K562 (cell line): ENCODE measurements around the gene MBNL1. TPM values are rescaled to one million over a fixed set of nuclear protein-coding genes. Genes with fewer than 3 reads are reported as not detected.

Source experiments
- FOXK2 ChIP-seq, 2 experiments: fragments of 450-650 bp; IDR thresholded peaks in 1 of 2; conservative IDR thresholded peaks in 1 of 2; 2 replicates each; pipeline ENCODE4 v1.6.1; 2016; ENCODE audit warnings: low read depth in 2 of 2, mild to moderate bottlenecking in 1 of 2
- HDAC1 ChIP-seq, 2 experiments: fragments of 450-650 bp; IDR thresholded peaks; 2 replicates each; pipeline ENCODE4 v1.6.1; 2016 to 2017; ENCODE audit warnings: inconsistent platforms in 1 of 2, mild to moderate bottlenecking in 1 of 2, moderate library complexity in 1 of 2
- MAFG ChIP-seq: fragments of 450-650 bp; conservative IDR thresholded peaks from 2 replicates; pipeline ENCODE4 v1.6.1; 2016; ENCODE audit warnings: missing genetic modification characterization, missing compliant biosample characterization
- MTA1 ChIP-seq: fragments of 450-650 bp; IDR thresholded peaks from 2 replicates; pipeline ENCODE4 v1.6.1; 2017; ENCODE audit warnings: borderline replicate concordance
- NCOR1 ChIP-seq: fragments of 450-650 bp; IDR thresholded peaks from 2 replicates; pipeline ENCODE4 v1.6.1; 2016; ENCODE audit warnings: mild to moderate bottlenecking, moderate library complexity
- POLR2A ChIP-seq: fragments of 450-650 bp; conservative IDR thresholded peaks from 2 replicates; pipeline ENCODE4 v1.6.1; 2016
- POLR2B ChIP-seq: fragments of 450-650 bp; IDR thresholded peaks from 2 replicates; pipeline ENCODE4 v1.6.1; 2018; ENCODE audit warnings: low read depth; ENCODE audit not compliant: partially characterized antibody
- TOE1 ChIP-seq, 2 experiments: fragments of 450-650 bp in 1 of 2; sonication (generic) in 1 of 2; formaldehyde crosslinking in 1 of 2; IDR thresholded peaks; 2 replicates each; pipeline versions ENCODE4 v1.7.1 to v1.8.0; 2016 to 2022; ENCODE audit warnings: borderline replicate concordance in 2 of 2, mild to moderate bottlenecking in 2 of 2, antibody characterized with exemption in 1 of 2, inconsistent platforms in 1 of 2, low read depth in 1 of 2, missing genetic modification reagents in 1 of 2, moderate library complexity in 1 of 2
- ZNF124 ChIP-seq: sonication (generic); formaldehyde crosslinking; IDR thresholded peaks from 2 replicates; pipeline ENCODE4 v1.8.1; 2022; ENCODE audit warnings: missing genetic modification reagents
- ZZZ3 ChIP-seq: fragments of 450-650 bp; IDR thresholded peaks from 2 replicates; pipeline ENCODE4 v1.6.1; 2016; ENCODE audit warnings: antibody characterized with exemption, mild to moderate bottlenecking, moderate library complexity
- polyA plus RNA-seq, 8 experiments: library from polyadenylated mRNA; depleted of rRNA in 4 of 8; stranded (reverse) in 5 of 8; unstranded in 3 of 8; fragments of >200 nt; fragmentation: Nextera tagmentation in 2 of 8; fragmentation: Illumina TruSeq in 1 of 8; extraction: Ambion mirVana in 2 of 8; extraction: Trizol in 1 of 8; gene quantifications; 2 replicates each; pipeline versions ENCODE4 v1.2.1 to v1.2.3, GENCODE V29; 2011 to 2014; ENCODE audit warnings: inconsistent platforms in 1 of 8, missing spikeins in 1 of 8
- total RNA-seq, 7 experiments: library from RNA; depleted of rRNA in 6 of 7; stranded (reverse); fragments of >200 nt in 6 of 7; fragmentation: Illumina TruSeq in 2 of 7; extraction: Trizol in 2 of 7; gene quantifications; 2 replicates each; pipeline versions ENCODE4 v1.2.1 to v1.2.3, GENCODE V29; 2011 to 2021; ENCODE audit warnings: low replicate concordance in 1 of 7
- TF ChIP-seq, protein P1 (sequence below), 2 experiments: fragments of 450-650 bp; IDR thresholded peaks; 2 replicates each; pipeline ENCODE4 v1.6.1; 2016
- TF ChIP-seq, protein P2 (sequence below): fragments of 250-450 bp; sonication (Bioruptor Pico); IDR thresholded peaks from 2 replicates; pipeline ENCODE4 v1.9.0; 2021; ENCODE audit warnings: mild to moderate bottlenecking, inconsistent platforms
- TF ChIP-seq, protein P3 (sequence below): fragments of 450-650 bp; IDR thresholded peaks from 2 replicates; pipeline ENCODE4 v1.6.1; 2016; ENCODE audit warnings: low read depth
- TF ChIP-seq, protein P4 (sequence below): fragments of 450-650 bp; IDR thresholded peaks from 2 replicates; pipeline ENCODE4 v1.7.0; 2016; ENCODE audit warnings: borderline replicate concordance

Gene MBNL1
- total and polyA plus RNA-seq, 9 of the 15 experiments (the other 6 are each of a cell fraction or from before 2014, with no cell fraction given), result 70.3 to 243 (median 220) TPM

DNA sequence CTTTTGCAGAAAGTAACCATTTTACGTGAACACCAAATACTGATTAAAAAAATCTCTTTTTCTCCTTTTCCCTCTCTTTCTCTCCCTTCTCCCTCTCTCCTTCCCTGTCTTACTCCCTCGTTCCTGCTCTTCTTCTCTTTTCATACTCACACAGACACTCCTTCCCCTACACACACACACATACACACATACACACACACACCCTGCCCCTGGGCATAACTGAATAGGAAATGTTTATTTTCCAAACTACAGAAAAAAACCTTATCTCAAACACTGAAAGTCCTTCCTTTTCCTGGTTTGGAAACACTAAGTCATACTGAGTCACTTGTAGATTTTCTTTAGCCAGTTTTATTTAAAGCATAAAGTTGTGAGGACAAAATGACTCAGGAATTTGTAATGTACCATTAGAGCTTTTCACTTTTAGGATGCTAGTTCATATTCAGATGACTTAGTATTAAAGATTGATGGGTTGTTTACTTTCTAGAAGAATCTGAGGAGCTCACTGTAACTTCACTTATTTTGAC is 62.4 kb downstream of the MBNL1 start (continued):
- TF ChIP-seq, protein P1, sequence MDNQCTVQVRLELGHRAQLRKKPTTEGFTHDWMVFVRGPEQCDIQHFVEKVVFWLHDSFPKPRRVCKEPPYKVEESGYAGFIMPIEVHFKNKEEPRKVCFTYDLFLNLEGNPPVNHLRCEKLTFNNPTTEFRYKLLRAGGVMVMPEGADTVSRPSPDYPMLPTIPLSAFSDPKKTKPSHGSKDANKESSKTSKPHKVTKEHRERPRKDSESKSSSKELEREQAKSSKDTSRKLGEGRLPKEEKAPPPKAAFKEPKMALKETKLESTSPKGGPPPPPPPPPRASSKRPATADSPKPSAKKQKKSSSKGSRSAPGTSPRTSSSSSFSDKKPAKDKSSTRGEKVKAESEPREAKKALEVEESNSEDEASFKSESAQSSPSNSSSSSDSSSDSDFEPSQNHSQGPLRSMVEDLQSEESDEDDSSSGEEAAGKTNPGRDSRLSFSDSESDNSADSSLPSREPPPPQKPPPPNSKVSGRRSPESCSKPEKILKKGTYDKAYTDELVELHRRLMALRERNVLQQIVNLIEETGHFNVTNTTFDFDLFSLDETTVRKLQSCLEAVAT (IDR thresholded peaks at IDR 0.05), result peak; percentile 85 to 88; a peak in 3 of 4 replicates
- TF ChIP-seq TOE1 (IDR thresholded peaks at IDR 0.05; ENCODE audit: borderline replicate concordance) (peak; percentile 77), TOE1 (CRISPR knock-in tag; IDR thresholded peaks at IDR 0.05; ENCODE audit: borderline replicate concordance, low read depth) (no peak), FOXK2 (conservative IDR thresholded peaks at IDR 0.05 in 1 of 2, IDR thresholded peaks at IDR 0.05 in 1 of 2; ENCODE audit: low read depth in 2 of 2) (peak; percentile 45 to 55; a peak in 1 of 4 replicates), ZZZ3 (no peak; the same call in 1 of the 2 replicates), MTA1 (peak; percentile 84), MAFG (peak; percentile 61), POLR2B (peak; percentile 66), ZNF124 (no peak), POLR2A (peak; percentile 35; the same call in 1 of the 2 replicates), NCOR1 (peak; percentile 42; the same call in 1 of the 2 replicates), HDAC1 (IDR thresholded peaks at IDR 0.05) (peak; percentile 44 to 89; a peak in 2 of 4 replicates)
- TF ChIP-seq, protein P2, sequence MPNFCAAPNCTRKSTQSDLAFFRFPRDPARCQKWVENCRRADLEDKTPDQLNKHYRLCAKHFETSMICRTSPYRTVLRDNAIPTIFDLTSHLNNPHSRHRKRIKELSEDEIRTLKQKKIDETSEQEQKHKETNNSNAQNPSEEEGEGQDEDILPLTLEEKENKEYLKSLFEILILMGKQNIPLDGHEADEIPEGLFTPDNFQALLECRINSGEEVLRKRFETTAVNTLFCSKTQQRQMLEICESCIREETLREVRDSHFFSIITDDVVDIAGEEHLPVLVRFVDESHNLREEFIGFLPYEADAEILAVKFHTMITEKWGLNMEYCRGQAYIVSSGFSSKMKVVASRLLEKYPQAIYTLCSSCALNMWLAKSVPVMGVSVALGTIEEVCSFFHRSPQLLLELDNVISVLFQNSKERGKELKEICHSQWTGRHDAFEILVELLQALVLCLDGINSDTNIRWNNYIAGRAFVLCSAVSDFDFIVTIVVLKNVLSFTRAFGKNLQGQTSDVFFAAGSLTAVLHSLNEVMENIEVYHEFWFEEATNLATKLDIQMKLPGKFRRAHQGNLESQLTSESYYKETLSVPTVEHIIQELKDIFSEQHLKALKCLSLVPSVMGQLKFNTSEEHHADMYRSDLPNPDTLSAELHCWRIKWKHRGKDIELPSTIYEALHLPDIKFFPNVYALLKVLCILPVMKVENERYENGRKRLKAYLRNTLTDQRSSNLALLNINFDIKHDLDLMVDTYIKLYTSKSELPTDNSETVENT (CRISPR knock-in tag), result no peak
- TF ChIP-seq, protein P3, sequence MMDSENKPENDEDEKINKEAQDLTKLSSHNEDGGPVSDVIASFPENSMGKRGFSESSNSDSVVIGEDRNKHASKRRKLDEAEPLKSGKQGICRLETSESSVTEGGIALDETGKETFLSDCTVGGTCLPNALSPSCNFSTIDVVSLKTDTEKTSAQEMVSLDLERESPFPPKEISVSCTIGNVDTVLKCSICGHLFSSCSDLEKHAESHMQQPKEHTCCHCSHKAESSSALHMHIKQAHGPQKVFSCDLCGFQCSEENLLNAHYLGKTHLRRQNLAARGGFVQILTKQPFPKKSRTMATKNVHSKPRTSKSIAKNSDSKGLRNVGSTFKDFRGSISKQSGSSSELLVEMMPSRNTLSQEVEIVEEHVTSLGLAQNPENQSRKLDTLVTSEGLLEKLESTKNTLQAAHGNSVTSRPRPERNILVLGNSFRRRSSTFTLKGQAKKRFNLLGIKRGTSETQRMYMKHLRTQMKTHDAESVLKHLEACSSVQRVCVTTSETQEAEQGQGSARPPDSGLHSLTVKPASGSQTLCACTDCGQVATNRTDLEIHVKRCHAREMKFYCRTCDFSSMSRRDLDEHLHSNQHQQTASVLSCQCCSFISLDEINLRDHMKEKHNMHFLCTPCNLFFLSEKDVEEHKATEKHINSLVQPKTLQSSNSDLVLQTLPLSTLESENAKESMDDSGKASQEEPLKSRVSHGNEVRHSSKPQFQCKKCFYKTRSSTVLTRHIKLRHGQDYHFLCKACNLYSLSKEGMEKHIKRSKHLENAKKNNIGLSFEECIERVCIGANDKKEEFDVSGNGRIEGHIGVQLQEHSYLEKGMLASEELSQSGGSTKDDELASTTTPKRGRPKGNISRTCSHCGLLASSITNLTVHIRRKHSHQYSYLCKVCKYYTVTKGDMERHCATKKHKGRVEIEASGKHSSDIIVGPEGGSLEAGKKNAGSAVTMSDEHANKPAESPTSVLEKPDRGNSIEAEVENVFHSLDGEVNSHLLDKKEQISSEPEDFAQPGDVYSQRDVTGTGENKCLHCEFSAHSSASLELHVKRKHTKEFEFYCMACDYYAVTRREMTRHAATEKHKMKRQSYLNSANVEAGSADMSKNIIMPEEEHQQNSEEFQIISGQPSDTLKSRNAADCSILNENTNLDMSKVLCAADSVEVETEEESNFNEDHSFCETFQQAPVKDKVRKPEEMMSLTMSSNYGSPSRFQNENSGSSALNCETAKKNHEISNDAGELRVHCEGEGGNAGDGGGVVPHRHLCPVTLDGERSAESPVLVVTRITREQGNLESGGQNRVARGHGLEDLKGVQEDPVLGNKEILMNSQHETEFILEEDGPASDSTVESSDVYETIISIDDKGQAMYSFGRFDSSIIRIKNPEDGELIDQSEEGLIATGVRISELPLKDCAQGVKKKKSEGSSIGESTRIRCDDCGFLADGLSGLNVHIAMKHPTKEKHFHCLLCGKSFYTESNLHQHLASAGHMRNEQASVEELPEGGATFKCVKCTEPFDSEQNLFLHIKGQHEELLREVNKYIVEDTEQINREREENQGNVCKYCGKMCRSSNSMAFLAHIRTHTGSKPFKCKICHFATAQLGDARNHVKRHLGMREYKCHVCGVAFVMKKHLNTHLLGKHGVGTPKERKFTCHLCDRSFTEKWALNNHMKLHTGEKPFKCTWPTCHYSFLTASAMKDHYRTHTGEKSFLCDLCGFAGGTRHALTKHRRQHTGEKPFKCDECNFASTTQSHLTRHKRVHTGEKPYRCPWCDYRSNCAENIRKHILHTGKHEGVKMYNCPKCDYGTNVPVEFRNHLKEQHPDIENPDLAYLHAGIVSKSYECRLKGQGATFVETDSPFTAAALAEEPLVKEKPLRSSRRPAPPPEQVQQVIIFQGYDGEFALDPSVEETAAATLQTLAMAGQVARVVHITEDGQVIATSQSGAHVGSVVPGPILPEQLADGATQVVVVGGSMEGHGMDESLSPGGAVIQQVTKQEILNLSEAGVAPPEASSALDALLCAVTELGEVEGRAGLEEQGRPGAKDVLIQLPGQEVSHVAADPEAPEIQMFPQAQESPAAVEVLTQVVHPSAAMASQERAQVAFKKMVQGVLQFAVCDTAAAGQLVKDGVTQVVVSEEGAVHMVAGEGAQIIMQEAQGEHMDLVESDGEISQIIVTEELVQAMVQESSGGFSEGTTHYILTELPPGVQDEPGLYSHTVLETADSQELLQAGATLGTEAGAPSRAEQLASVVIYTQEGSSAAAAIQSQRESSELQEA, result peak; percentile 37; the same call in 1 of the 2 replicates
- TF ChIP-seq, protein P4, sequence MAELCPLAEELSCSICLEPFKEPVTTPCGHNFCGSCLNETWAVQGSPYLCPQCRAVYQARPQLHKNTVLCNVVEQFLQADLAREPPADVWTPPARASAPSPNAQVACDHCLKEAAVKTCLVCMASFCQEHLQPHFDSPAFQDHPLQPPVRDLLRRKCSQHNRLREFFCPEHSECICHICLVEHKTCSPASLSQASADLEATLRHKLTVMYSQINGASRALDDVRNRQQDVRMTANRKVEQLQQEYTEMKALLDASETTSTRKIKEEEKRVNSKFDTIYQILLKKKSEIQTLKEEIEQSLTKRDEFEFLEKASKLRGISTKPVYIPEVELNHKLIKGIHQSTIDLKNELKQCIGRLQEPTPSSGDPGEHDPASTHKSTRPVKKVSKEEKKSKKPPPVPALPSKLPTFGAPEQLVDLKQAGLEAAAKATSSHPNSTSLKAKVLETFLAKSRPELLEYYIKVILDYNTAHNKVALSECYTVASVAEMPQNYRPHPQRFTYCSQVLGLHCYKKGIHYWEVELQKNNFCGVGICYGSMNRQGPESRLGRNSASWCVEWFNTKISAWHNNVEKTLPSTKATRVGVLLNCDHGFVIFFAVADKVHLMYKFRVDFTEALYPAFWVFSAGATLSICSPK, result 0 out of 2 replicates have a peak, but pooled peaks have one; percentile 73
